Measurements from ENCODE around the gene MEP1A. TPM values are rescaled to one million over a fixed set of nuclear protein-coding genes. Genes with fewer than 3 reads are reported as not detected.

Gene MEP1A
- total and polyA plus RNA-seq, 9 of the 15 experiments (the other 6 are each of a cell fraction or from before 2014, with no cell fraction given), result not detected

DNA sequence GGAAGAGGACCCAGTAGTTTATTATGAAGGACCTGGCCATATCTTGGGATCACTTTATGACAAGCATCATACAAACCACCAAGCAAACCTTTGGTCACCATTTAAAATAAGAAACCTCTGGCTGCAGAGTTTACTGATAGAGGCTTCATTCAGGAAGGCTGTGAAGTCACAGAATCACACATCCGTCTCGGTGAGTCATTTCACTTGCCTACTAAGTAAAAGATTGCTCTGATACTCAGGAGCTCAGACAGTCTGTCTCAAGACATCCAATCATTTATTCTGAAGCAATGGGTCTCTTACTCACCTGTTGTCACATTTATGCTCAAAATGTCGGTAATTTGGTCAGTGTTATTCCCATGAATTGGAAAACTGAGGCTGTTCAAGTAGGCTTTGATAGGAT is 94.8 kb downstream of the MEP1A start (continued):
- TF ChIP-seq, protein P1, sequence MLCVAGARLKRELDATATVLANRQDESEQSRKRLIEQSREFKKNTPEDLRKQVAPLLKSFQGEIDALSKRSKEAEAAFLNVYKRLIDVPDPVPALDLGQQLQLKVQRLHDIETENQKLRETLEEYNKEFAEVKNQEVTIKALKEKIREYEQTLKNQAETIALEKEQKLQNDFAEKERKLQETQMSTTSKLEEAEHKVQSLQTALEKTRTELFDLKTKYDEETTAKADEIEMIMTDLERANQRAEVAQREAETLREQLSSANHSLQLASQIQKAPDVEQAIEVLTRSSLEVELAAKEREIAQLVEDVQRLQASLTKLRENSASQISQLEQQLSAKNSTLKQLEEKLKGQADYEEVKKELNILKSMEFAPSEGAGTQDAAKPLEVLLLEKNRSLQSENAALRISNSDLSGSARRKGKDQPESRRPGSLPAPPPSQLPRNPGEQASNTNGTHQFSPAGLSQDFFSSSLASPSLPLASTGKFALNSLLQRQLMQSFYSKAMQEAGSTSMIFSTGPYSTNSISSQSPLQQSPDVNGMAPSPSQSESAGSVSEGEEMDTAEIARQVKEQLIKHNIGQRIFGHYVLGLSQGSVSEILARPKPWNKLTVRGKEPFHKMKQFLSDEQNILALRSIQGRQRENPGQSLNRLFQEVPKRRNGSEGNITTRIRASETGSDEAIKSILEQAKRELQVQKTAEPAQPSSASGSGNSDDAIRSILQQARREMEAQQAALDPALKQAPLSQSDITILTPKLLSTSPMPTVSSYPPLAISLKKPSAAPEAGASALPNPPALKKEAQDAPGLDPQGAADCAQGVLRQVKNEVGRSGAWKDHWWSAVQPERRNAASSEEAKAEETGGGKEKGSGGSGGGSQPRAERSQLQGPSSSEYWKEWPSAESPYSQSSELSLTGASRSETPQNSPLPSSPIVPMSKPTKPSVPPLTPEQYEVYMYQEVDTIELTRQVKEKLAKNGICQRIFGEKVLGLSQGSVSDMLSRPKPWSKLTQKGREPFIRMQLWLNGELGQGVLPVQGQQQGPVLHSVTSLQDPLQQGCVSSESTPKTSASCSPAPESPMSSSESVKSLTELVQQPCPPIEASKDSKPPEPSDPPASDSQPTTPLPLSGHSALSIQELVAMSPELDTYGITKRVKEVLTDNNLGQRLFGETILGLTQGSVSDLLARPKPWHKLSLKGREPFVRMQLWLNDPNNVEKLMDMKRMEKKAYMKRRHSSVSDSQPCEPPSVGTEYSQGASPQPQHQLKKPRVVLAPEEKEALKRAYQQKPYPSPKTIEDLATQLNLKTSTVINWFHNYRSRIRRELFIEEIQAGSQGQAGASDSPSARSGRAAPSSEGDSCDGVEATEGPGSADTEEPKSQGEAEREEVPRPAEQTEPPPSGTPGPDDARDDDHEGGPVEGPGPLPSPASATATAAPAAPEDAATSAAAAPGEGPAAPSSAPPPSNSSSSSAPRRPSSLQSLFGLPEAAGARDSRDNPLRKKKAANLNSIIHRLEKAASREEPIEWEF (CRISPR knock-in tag; IDR thresholded peaks at IDR 0.05), result no peak
- no peak for TF ChIP-seq NR2C2 (CRISPR knock-in tag; IDR thresholded peaks at IDR 0.05)
- TF ChIP-seq NR2C2 (tag; IDR thresholded peaks at IDR 0.05), result no peak
- TF ChIP-seq MAFG (tag; conservative IDR thresholded peaks at IDR 0.05), result no peak
- no peak for TF ChIP-seq ZNF766 (CRISPR knock-in tag; conservative IDR thresholded peaks at IDR 0.05)
- TF ChIP-seq CAMTA2 (CRISPR knock-in tag; conservative IDR thresholded peaks at IDR 0.05), result no peak
- no peak for TF ChIP-seq ZNF707 (CRISPR knock-in tag; conservative IDR thresholded peaks at IDR 0.05)

DNA sequence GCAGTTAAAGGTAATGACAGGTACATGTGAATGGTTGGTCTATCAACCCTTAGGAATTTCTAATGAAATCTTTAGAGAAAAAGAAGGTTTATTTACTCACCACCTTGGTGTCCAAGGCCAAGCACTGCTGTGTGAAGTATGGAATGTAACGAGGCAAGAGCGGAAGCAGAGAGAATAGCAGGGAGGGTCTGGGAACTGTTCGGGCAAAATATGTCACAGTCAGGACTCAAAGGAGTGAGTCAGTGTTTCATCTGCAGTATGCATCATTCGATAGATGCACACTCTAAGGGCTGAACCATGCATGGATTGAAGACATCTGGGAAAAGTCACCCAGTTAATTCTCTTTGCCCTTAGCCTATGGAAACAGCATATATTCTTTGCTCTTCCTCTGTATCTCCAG is 95.4 kb downstream of the MEP1A start:
- ChIA-PET POLR2A (no interaction called here), CTCF (ENCODE audit: low intra/inter-chr PET ratio) (no interaction called here)
- H3K9me3 ChIP-seq (replicated peaks; ENCODE audit: control insufficient read depth, insufficient read depth, low read depth, low read length), result no peaks in the 10 kb centered on the region
- no peaks in the 10 kb centered on the region for H3K36me3 ChIP-seq (ENCODE audit: control insufficient read depth, insufficient read depth, low read length)
- no peak overlapping the region for H3K9ac ChIP-seq (ENCODE audit: insufficient read depth in 1 of 2, low read depth in 2 of 2, low read length in 2 of 2)
- no peaks in the 10 kb centered on the region for H4K20me1 ChIP-seq (replicated peaks; ENCODE audit: control insufficient read depth, insufficient read depth, low read length)
- no peaks in the 10 kb centered on the region for H3K9me1 ChIP-seq (ENCODE audit: control insufficient read depth, insufficient read depth, low read length)
- DNase-seq (ENCODE audit: extremely low read depth in 1 of 4, low spot score in 3 of 4) (no peak), FAIRE-seq (no peak), ATAC-seq (no peak)
- no TSS peak for BruUV-seq (replicated peaks)
- H3K4me1 ChIP-seq (replicated peaks in 1 of 2; ENCODE audit: control insufficient read depth in 2 of 2, insufficient read depth in 2 of 2, low read length in 2 of 2), result no peaks in the 10 kb centered on the region
- no peaks in the 10 kb centered on the region for H3K79me2 ChIP-seq (ENCODE audit: control insufficient read depth, insufficient read depth, low read length)
- no peak overlapping the region for H3K4me2 ChIP-seq (ENCODE audit: insufficient read depth, low read length)
- in situ Hi-C loops (cut with MboI), result no loop called here
- no peak overlapping the region for H2AFZ ChIP-seq (ENCODE audit: low read depth, low read length)
- no peak overlapping the region for H3K4me3 ChIP-seq
- no peaks in the 10 kb centered on the region for H3K27me3 ChIP-seq (ENCODE audit: control insufficient read depth in 2 of 2, insufficient read depth in 2 of 2, low read length in 2 of 2)
- TF ChIP-seq RHOXF2B (CRISPR knock-in tag; conservative IDR thresholded peaks at IDR 0.05), result no peak
- TF ChIP-seq KAT8 (IDR thresholded peaks at IDR 0.05; ENCODE audit: low read depth), result no peak
- no peak for TF ChIP-seq ZFX (CRISPR knock-in tag; IDR thresholded peaks at IDR 0.05)
- TF ChIP-seq FOXM1 (IDR thresholded peaks at IDR 0.05; ENCODE audit: low read depth), result no peak
- no peak for TF ChIP-seq FOXM1 (CRISPR knock-in tag; IDR thresholded peaks at IDR 0.05; ENCODE audit: low read depth)
- TF ChIP-seq NCOR1 (IDR thresholded peaks at IDR 0.05), result no peak
- TF ChIP-seq, protein P2, sequence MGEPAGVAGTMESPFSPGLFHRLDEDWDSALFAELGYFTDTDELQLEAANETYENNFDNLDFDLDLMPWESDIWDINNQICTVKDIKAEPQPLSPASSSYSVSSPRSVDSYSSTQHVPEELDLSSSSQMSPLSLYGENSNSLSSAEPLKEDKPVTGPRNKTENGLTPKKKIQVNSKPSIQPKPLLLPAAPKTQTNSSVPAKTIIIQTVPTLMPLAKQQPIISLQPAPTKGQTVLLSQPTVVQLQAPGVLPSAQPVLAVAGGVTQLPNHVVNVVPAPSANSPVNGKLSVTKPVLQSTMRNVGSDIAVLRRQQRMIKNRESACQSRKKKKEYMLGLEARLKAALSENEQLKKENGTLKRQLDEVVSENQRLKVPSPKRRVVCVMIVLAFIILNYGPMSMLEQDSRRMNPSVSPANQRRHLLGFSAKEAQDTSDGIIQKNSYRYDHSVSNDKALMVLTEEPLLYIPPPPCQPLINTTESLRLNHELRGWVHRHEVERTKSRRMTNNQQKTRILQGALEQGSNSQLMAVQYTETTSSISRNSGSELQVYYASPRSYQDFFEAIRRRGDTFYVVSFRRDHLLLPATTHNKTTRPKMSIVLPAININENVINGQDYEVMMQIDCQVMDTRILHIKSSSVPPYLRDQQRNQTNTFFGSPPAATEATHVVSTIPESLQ (CRISPR knock-in tag; IDR thresholded peaks at IDR 0.05), result no peak
- TF ChIP-seq, protein P3, sequence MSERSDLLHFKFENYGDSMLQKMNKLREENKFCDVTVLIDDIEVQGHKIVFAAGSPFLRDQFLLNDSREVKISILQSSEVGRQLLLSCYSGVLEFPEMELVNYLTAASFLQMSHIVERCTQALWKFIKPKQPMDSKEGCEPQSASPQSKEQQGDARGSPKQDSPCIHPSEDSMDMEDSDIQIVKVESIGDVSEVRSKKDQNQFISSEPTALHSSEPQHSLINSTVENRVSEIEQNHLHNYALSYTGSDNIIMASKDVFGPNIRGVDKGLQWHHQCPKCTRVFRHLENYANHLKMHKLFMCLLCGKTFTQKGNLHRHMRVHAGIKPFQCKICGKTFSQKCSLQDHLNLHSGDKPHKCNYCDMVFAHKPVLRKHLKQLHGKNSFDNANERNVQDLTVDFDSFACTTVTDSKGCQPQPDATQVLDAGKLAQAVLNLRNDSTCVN (CRISPR knock-in tag; IDR thresholded peaks at IDR 0.05), result no peak
- TF ChIP-seq ZNF239 (CRISPR knock-in tag; IDR thresholded peaks at IDR 0.05), result no peak
- intact Hi-C loops (cut with micrococcal nuclease), result no loop called here
- no peak overlapping the region for H3K27ac ChIP-seq (ENCODE audit: extremely low read depth, low read depth, low read length)
- 2% methylated on average over 4 of the region's 4 CpGs for WGBS (ENCODE audit: insufficient coverage, low coverage, missing lambda C conversion rate)

Measured in K562 (cell line).